Fibroblast of lung (primary cell): ENCODE data around the gene SLC5A10.
"Not testable (repeated sequence)": the region's sequence is repeated elsewhere in the genome, so short reads cannot be mapped to it uniquely, and the experiment has no call there.

Source experiments
- CTCF ChIP-seq, 2 donors: IDR thresholded peaks in 1 of 2; conservative IDR thresholded peaks in 1 of 2; 1 replicate in 1 of 2; 2 replicates in 1 of 2; pipeline ENCODE4 v1.5.1; 2011 to 2012; ENCODE audit warnings: low read length in 2 of 2, control low read depth in 1 of 2, inconsistent platforms in 1 of 2, low read depth in 1 of 2, mild to moderate bottlenecking in 1 of 2
- EZH2 ChIP-seq: IDR thresholded peaks from 2 replicates; pipeline ENCODE4 v1.5.1; 2012; ENCODE audit warnings: low read length, control low read depth, mild to moderate bottlenecking; ENCODE audit errors: missing control alignments

GRCh38 chr17:18956021-18956420 lies 4.1 kb downstream of the SLC5A10 start:
- not testable (repeated sequence) for TF ChIP-seq CTCF (conservative IDR thresholded peaks at IDR 0.05 in 1 of 2, IDR thresholded peaks at IDR 0.05 in 1 of 2; ENCODE audit: low read depth in 1 of 2, low read length in 2 of 2); EZH2
